Lung (tissue), 12 donors: Measurements from ENCODE around the gene PRAC2. TPM values are rescaled to one million over a fixed set of nuclear protein-coding genes. Genes with fewer than 3 reads are reported as not detected.

Experiments
- ATAC-seq: fragments of 200-7000 bp; cut with Tn5 transposase; one replicate; pipeline ENCODE4 v1.9.1; 2020; ENCODE audit warnings: moderate number of reproducible peaks; ENCODE audit not compliant: insufficient read depth, low FRiP score
- DNase-seq, 3 donors: peaks; one replicate each; pipeline ENCODE4 v3.0.0-alpha.2; 2013 to 2017
- H3K27ac ChIP-seq, 2 donors: one replicate each; pipeline ENCODE4 v1.5.1; 2013; ENCODE audit warnings: mild to moderate bottlenecking in 2 of 2, moderate library complexity in 2 of 2, control low read depth in 1 of 2, inconsistent platforms in 1 of 2, low read depth in 1 of 2, low read length in 1 of 2
- H3K27me3 ChIP-seq, 3 donors: one replicate each; pipeline ENCODE4 v1.5.1; 2013; ENCODE audit warnings: low read length in 2 of 3; ENCODE audit not compliant: control insufficient read depth in 3 of 3, insufficient read depth in 3 of 3
- H3K36me3 ChIP-seq, 4 donors: one replicate each; pipeline ENCODE4 v1.5.1; 2013; ENCODE audit warnings: low read length in 4 of 4, mild to moderate bottlenecking in 1 of 4, moderate library complexity in 1 of 4; ENCODE audit not compliant: control insufficient read depth in 4 of 4, insufficient read depth in 4 of 4
- H3K4me1 ChIP-seq, 5 donors: one replicate each; pipeline ENCODE4 v1.5.1; 2013; ENCODE audit warnings: low read length in 5 of 5, mild to moderate bottlenecking in 2 of 5, moderate library complexity in 1 of 5; ENCODE audit not compliant: control insufficient read depth in 5 of 5, insufficient read depth in 5 of 5
- H3K4me3 ChIP-seq: one replicate; pipeline ENCODE4 v1.5.1; 2013; ENCODE audit warnings: mild to moderate bottlenecking, control low read depth, moderate library complexity
- H3K9ac ChIP-seq, 2 donors: one replicate each; pipeline ENCODE4 v1.5.1; 2013; ENCODE audit warnings: low read length in 2 of 2, control low read depth in 1 of 2; ENCODE audit not compliant: insufficient read depth in 1 of 2
- H3K9me3 ChIP-seq, 4 donors: one replicate each; pipeline ENCODE4 v1.5.1; 2013; ENCODE audit warnings: low read length in 3 of 4, mild to moderate bottlenecking in 1 of 4, moderate library complexity in 1 of 4; ENCODE audit not compliant: control insufficient read depth in 4 of 4, insufficient read depth in 3 of 4
- WGBS, 2 donors: extraction: QIAGEN DNeasy Blood & Tissue Kit; methylation state at CpG; one replicate each; pipeline ENCODE4 v1.1.7; 2013; 5-methylcytosine and 5-hydroxymethylcytosine counted together
- polyA plus RNA-seq, 2 donors: library from polyadenylated mRNA; stranded (reverse); fragments of 200-250 nt; gene quantifications; one replicate each; pipeline ENCODE4 v1.2.1, GENCODE V29; 2013
- total RNA-seq, 2 donors: library from RNA; depleted of rRNA in 1 of 2; stranded (reverse); fragments of >200 nt in 1 of 2; gene quantifications; one replicate each; pipeline ENCODE4 v1.2.1, GENCODE V29; 2014 to 2021
- TF ChIP-seq, protein P1 (sequence below): IDR thresholded peaks from 2 replicates; pipeline ENCODE4 v1.5.1; 2012; ENCODE audit warnings: mild to moderate bottlenecking; ENCODE audit errors: control extremely low read depth, extremely low read depth
- donor health status: control.
- donor health status: control.
- donor health status: Bipolar disorder and iron deficiency.
- donor health status: healthy.
- donor health status: DM: yes; HTN: yes; CAD: no.

Gene PRAC2
- total and polyA plus RNA-seq, 4 donors, result not detected

GRCh38 chr17:48722201-48722907 is 631 bp upstream of the PRAC2 start, which contains the start of gene PRAC1:
PRAC1 (minus strand) TSS chr17:48722518; CDS start chr17:48722392, 126 bp downstream.
- Histone ChIP-seq H3K36me3 (no peaks in the 10 kb centered on the region), H3K27me3 (peaks cover 12 to 97% (median 96%) of the 10 kb centered on the region in 3 donors), H3K9ac (no peak within 1 kb of the TSS), H3K27ac (no peak within 1 kb of the TSS), H3K9me3 (peaks cover 0 to 16% (median 0%) of the 10 kb centered on the region in 4 donors), H3K4me1 (peaks cover 0 to 17% (median 0%) of the 10 kb centered on the region in 5 donors), H3K4me3 (no peak within 1 kb of the TSS)
- 6 to 9% methylated on average over 21 of the region's 21 CpGs for WGBS, 2 donors
- TF ChIP-seq, protein P1, sequence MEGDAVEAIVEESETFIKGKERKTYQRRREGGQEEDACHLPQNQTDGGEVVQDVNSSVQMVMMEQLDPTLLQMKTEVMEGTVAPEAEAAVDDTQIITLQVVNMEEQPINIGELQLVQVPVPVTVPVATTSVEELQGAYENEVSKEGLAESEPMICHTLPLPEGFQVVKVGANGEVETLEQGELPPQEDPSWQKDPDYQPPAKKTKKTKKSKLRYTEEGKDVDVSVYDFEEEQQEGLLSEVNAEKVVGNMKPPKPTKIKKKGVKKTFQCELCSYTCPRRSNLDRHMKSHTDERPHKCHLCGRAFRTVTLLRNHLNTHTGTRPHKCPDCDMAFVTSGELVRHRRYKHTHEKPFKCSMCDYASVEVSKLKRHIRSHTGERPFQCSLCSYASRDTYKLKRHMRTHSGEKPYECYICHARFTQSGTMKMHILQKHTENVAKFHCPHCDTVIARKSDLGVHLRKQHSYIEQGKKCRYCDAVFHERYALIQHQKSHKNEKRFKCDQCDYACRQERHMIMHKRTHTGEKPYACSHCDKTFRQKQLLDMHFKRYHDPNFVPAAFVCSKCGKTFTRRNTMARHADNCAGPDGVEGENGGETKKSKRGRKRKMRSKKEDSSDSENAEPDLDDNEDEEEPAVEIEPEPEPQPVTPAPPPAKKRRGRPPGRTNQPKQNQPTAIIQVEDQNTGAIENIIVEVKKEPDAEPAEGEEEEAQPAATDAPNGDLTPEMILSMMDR, result no peak
- ATAC-seq (no peak), DNase-seq (no peak)

GRCh38 chr17:48723423-48724250 is 652 bp downstream of the PRAC2 start:
- Histone ChIP-seq H3K4me3 (no peak overlapping the region), H3K4me1 (peaks cover 0 to 22% (median 0%) of the 10 kb centered on the region in 5 donors), H3K9ac (no peak overlapping the region), H3K27me3 (peaks cover 18 to 98% (median 98%) of the 10 kb centered on the region in 3 donors), H3K9me3 (peaks cover 0 to 15% (median 0%) of the 10 kb centered on the region in 4 donors), H3K36me3 (no peaks in the 10 kb centered on the region), H3K27ac (no peak overlapping the region)
- WGBS, 2 donors, result 6 to 8% methylated on average over 42 of the region's 42 CpGs
- DNase-seq (peak in 2 of 3 donors; percentile 33 to 44), ATAC-seq (no peak)
- TF ChIP-seq, protein P1, result no peak

- Histone ChIP-seq H3K4me3 (no peak overlapping the region), H3K9me3 (peaks cover 0 to 9% (median 0%) of the 10 kb centered on the region in 4 donors), H3K9ac (no peak overlapping the region), H3K4me1 (peaks cover 0 to 23% (median 1%) of the 10 kb centered on the region in 5 donors), H3K27me3 (peaks cover 18 to 98% (median 97%) of the 10 kb centered on the region in 3 donors), H3K27ac (no peak overlapping the region), H3K36me3 (no peaks in the 10 kb centered on the region)
- peak; percentile 83 to 85 (median 85) for DNase-seq
- ATAC-seq, result peak; percentile 47
- TF ChIP-seq, protein P1, result peak; percentile 53
- WGBS, 2 donors, result 7 to 9% methylated on average over 32 of the region's 32 CpGs
These were observed 1.4 kb downstream of the PRAC2 start for GRCh38 chr17:48724251-48725003.
